GM12878 (cell line): ENCODE results near the gene BBOX1. TPM values are rescaled to one million over a fixed set of nuclear protein-coding genes. Genes with fewer than 3 reads are reported as not detected.

ENCODE experiments used
- ATAC-seq: fragments of 200-7000 bp; cut with Tn5 transposase; 3 replicates; pipeline ENCODE4 v1.9.1; 2020; ENCODE audit warnings: mild to moderate bottlenecking, moderate library complexity
- BruUV-seq: library from RNA; stranded (reverse); fragments of 400-500 nt; replicated peaks from 2 replicates; lab custom pipeline; 2021; lab: Mats Ljungman, UMichigan
- CTCF ChIA-PET: fragments of 300-600 bp; sonication (Branson Sonifier 250); formaldehyde crosslinking; extraction: SDS; loops from one replicate; lab custom pipeline; 2021; ENCODE audit warnings: inconsistent platforms; lab: Yijun Ruan, JAX
- POLR2A ChIA-PET: fragments of 350-600 bp; formaldehyde crosslinking; extraction: SDS; loops from one replicate; lab custom pipeline; 2021; ENCODE audit warnings: inconsistent platforms; lab: Charles Lee
- RAD21 ChIA-PET: fragments of 300-600 bp; sonication (Branson Sonifier 250); formaldehyde crosslinking; loops from one replicate; lab custom pipeline; 2023; ENCODE audit warnings: antibody characterized with exemption; ENCODE audit not compliant: unreplicated experiment; lab: Charles Lee
- SMC1A ChIA-PET: fragments of 300-600 bp; sonication (Branson Sonifier 250); formaldehyde crosslinking; loops from one replicate; lab custom pipeline; 2023; ENCODE audit not compliant: unreplicated experiment, uncharacterized antibody; lab: Charles Lee
- DNase-seq: peaks from one replicate; pipeline ENCODE4 v3.0.0-alpha.2; 2011; ENCODE audit warnings: low read depth, low spot score
- FAIRE-seq: peaks from 3 replicates; lab custom pipeline; 2011; peaks lifted over from hg19 to GRCh38; lab: Jason Lieb, UNC
- H2AFZ ChIP-seq: 2 replicates; pipeline ENCODE4 v1.6.0; 2011; ENCODE audit warnings: low read depth, low read length, control low read depth; ENCODE audit not compliant: control insufficient read depth
- H3K27ac ChIP-seq: 2 replicates; pipeline ENCODE4 v1.5.1; 2011; ENCODE audit warnings: control low read depth; ENCODE audit not compliant: control insufficient read depth, insufficient read depth
- H3K27me3 ChIP-seq, 2 experiments: replicated peaks in 1 of 2; 2 replicates each; pipeline versions ENCODE4 v1.6.0 to v1.6.1; 2011; ENCODE audit warnings: low read length in 1 of 2; ENCODE audit not compliant: control insufficient read depth in 2 of 2, insufficient read depth in 2 of 2
- H3K36me3 ChIP-seq, 2 experiments: 2 replicates each; pipeline ENCODE4 v1.5.1; 2011; ENCODE audit warnings: low read length in 1 of 2; ENCODE audit not compliant: control insufficient read depth in 2 of 2, insufficient read depth in 2 of 2
- H3K4me1 ChIP-seq: 2 replicates; pipeline ENCODE4 v1.6.1; 2011; ENCODE audit warnings: mild to moderate bottlenecking, low read length, moderate library complexity, mixed read lengths; ENCODE audit not compliant: control insufficient read depth, insufficient read depth
- H3K4me2 ChIP-seq: 2 replicates; pipeline ENCODE4 v1.6.0; 2011; ENCODE audit warnings: control low read depth; ENCODE audit not compliant: control insufficient read depth, insufficient read depth
- H3K4me3 ChIP-seq: fragments of 200-600 bp; sonication (generic); 2 replicates; pipeline ENCODE4 v1.5.1; 2016
- H3K79me2 ChIP-seq: 2 replicates; pipeline ENCODE4 v1.6.0; 2011; ENCODE audit warnings: low read length; ENCODE audit not compliant: control insufficient read depth, insufficient read depth
- H3K9ac ChIP-seq: 2 replicates; pipeline ENCODE4 v1.8.0; 2011; ENCODE audit warnings: low read length, control low read depth, mixed read lengths; ENCODE audit not compliant: control insufficient read depth, insufficient read depth
- H3K9me3 ChIP-seq: replicated peaks from 3 replicates; pipeline ENCODE4 v1.5.1; 2011; ENCODE audit warnings: mild to moderate bottlenecking, low read length; ENCODE audit not compliant: control insufficient read depth, insufficient read depth
- H4K20me1 ChIP-seq: 2 replicates; pipeline ENCODE4 v1.6.0; 2011; ENCODE audit not compliant: control insufficient read depth, insufficient read depth
- ATF7 ChIP-seq: fragments of 450-650 bp; IDR thresholded peaks from 2 replicates; pipeline ENCODE4 v1.6.1; 2016; ENCODE audit warnings: low read depth, mild to moderate bottlenecking
- BMI1 ChIP-seq: fragments of 450-650 bp; IDR thresholded peaks from 2 replicates; pipeline ENCODE4 v1.6.1; 2016; ENCODE audit warnings: mild to moderate bottlenecking, moderate library complexity, borderline replicate concordance
- CUX1 ChIP-seq: IDR thresholded peaks from 2 replicates; pipeline ENCODE4 v1.6.1; 2012; ENCODE audit warnings: improper control_type of control experiment, low read depth, low read length; ENCODE audit not compliant: insufficient replicate concordance
- JUNB ChIP-seq: IDR thresholded peaks from 2 replicates; pipeline ENCODE4 v1.6.1; 2016; ENCODE audit warnings: antibody characterized with exemption, mild to moderate bottlenecking
- LARP7 ChIP-seq: fragments of 450-650 bp; IDR thresholded peaks from 2 replicates; pipeline ENCODE4 v1.6.1; 2017; ENCODE audit warnings: mild to moderate bottlenecking
- MTA3 ChIP-seq: IDR thresholded peaks from 2 replicates; pipeline ENCODE4 v1.6.1; 2012; ENCODE audit warnings: low read length, inconsistent platforms, borderline replicate concordance
- PAX5 ChIP-seq: IDR thresholded peaks from 2 replicates; pipeline ENCODE4 v1.6.1; 2011; ENCODE audit warnings: low read depth, low read length, borderline replicate concordance
- RCOR1 ChIP-seq: conservative IDR thresholded peaks from 2 replicates; pipeline ENCODE4 v1.6.1; 2012; ENCODE audit warnings: low read depth, low read length, improper control_type of control experiment
- SPI1 ChIP-seq: IDR thresholded peaks from 2 replicates; pipeline ENCODE4 v1.6.1; 2011; ENCODE audit warnings: low read depth, mild to moderate bottlenecking, low read length, moderate library complexity, borderline replicate concordance; ENCODE audit not compliant: insufficient read depth
- STAT3 ChIP-seq: IDR thresholded peaks from 2 replicates; pipeline ENCODE4 v1.6.1; 2011; ENCODE audit warnings: low read depth, low read length, improper control_type of control experiment
- SUPT20H ChIP-seq: IDR thresholded peaks from 2 replicates; pipeline ENCODE4 v1.6.1; 2011; ENCODE audit warnings: low read depth, mild to moderate bottlenecking, low read length, moderate library complexity, borderline replicate concordance; ENCODE audit not compliant: control insufficient read depth
- TAF1 ChIP-seq: IDR thresholded peaks from 2 replicates; pipeline ENCODE4 v1.6.1; 2011; ENCODE audit warnings: mild to moderate bottlenecking, low read depth, low read length, borderline replicate concordance
- TCF12 ChIP-seq: IDR thresholded peaks from 2 replicates; pipeline ENCODE4 v1.6.1; 2011; ENCODE audit warnings: low read depth, mild to moderate bottlenecking, low read length
- TCF3 ChIP-seq: IDR thresholded peaks from 2 replicates; pipeline ENCODE4 v1.6.1; 2012; ENCODE audit warnings: low read depth, mild to moderate bottlenecking, low read length, borderline replicate concordance; ENCODE audit not compliant: insufficient read depth
- WRNIP1 ChIP-seq: IDR thresholded peaks from 2 replicates; pipeline ENCODE4 v1.6.1; 2011; ENCODE audit warnings: low read depth, low read length, improper control_type of control experiment, borderline replicate concordance
- ZNF217 ChIP-seq: fragments of 450-650 bp; IDR thresholded peaks from 2 replicates; pipeline ENCODE4 v1.6.1; 2017; ENCODE audit warnings: antibody characterized with exemption, mild to moderate bottlenecking
- ZNF274 ChIP-seq: IDR thresholded peaks from one replicate; pipeline ENCODE4 v1.8.0; 2011; ENCODE audit not compliant: insufficient read length, insufficient read depth
- WGBS: methylation state at CpG from one replicate; pipeline ENCODE4 v1.1.6; 2016; ENCODE audit warnings: low lambda C conversion rate; ENCODE audit not compliant: insufficient replicate concordance, insufficient coverage; ENCODE audit errors: missing lambda C conversion rate; 5-methylcytosine and 5-hydroxymethylcytosine counted together
- in situ Hi-C: fragments of 300-500 bp; cut with MboI; formaldehyde crosslinking; loops from 9 replicates; pipeline ENCODE4 v1.14.3; 2018; ENCODE audit warnings: mixed read lengths
- intact Hi-C: fragments of 100-400 bp; cut with micrococcal nuclease; formaldehyde crosslinking; loops from one replicate; pipeline ENCODE4 v1.14.2; 2022; ENCODE audit not compliant: unreplicated experiment
- polyA plus RNA-seq, 11 experiments: library from polyadenylated mRNA; depleted of rRNA in 4 of 11; unstranded in 6 of 11; stranded (reverse) in 5 of 11; fragments of >200 nt; fragmentation: Nextera tagmentation in 4 of 11; fragmentation: Illumina TruSeq in 1 of 11; extraction: Ambion mirVana in 4 of 11; extraction: Trizol in 1 of 11; gene quantifications; 1 replicate in 1 of 11; 2 replicates in 10 of 11; pipeline versions ENCODE4 v1.2.1 to v1.2.3, GENCODE V29; 2011 to 2016; ENCODE audit warnings: inconsistent platforms in 2 of 11, missing spikeins in 2 of 11, low read depth in 1 of 11
- total RNA-seq, 4 experiments: library from RNA; depleted of rRNA in 3 of 4; stranded (reverse); fragments of >200 nt in 3 of 4; fragmentation: Illumina TruSeq in 1 of 4; extraction: Trizol in 1 of 4; gene quantifications; 2 replicates each; pipeline versions ENCODE4 v1.2.1 to v1.2.3, GENCODE V29; 2013 to 2021

BBOX1 gene
- total and polyA plus RNA-seq, 10 of the 15 experiments (the other 5 are each of a cell fraction or from before 2014, with no cell fraction given): 3.5 TPM; not detected in 9

- Histone ChIP-seq H3K79me2 (no peaks in the 10 kb centered on the region), H3K9ac (no peak overlapping the region), H3K36me3 (no peaks in the 10 kb centered on the region), H3K4me3 (no peak overlapping the region), H4K20me1 (no peaks in the 10 kb centered on the region), H3K9me3 (no peaks in the 10 kb centered on the region), H3K4me1 (no peaks in the 10 kb centered on the region), H2AFZ (no peak overlapping the region), H3K4me2 (no peak overlapping the region), H3K27me3 (no peaks in the 10 kb centered on the region)
- no peak for FAIRE-seq
- in situ Hi-C loops: no loop called here
- no TSS peak for BruUV-seq
- no peak for DNase-seq
- WGBS: 40% methylated on average over 2 of the region's 2 CpGs
- CTCF ChIA-PET: no interaction called here
- ATAC-seq: no peak
- POLR2A ChIA-PET: no interaction called here
- RAD21 ChIA-PET: no interaction called here
- TF ChIP-seq SUPT20H (no peak), WRNIP1 (no peak), TCF12 (no peak), TAF1 (no peak), PAX5 (no peak), LARP7 (no peak), ATF7 (no peak), STAT3 (no peak), ZNF217 (no peak), ZNF274 (no peak), JUNB (no peak), MTA3 (no peak), TCF3 (no peak), RCOR1 (no peak), BMI1 (no peak), CUX1 (no peak), SPI1 (no peak)
- TF ChIP-seq, all 136 proteins: peak for 0
- SMC1A ChIA-PET: interaction anchor here (1.6 kb wide), 1 partner anchor 9 kb away, joined by 5 read pairs; no protein-coding TSS in a partner anchor
- H3K27ac ChIP-seq: no peak overlapping the region
- intact Hi-C loops: no loop called here
These were observed 6.3 kb downstream of the BBOX1 start for GRCh38 chr11:27046956-27047355.
